HG02798 (cell line): Measurements from ENCODE around the gene KLHDC10.
"Not testable (repeated sequence)": the region's sequence is repeated elsewhere in the genome, so short reads cannot be mapped to it uniquely, and the experiment has no call there.

Experiments used
- ATAC-seq: cut with Tn5 transposase; IDR thresholded peaks from one replicate; pipeline ENCODE4 v1.9.1; 2021; ENCODE audit warnings: mild to moderate bottlenecking; ENCODE audit not compliant: unreplicated experiment, poor library complexity

The KLHDC10 gene

DNA sequence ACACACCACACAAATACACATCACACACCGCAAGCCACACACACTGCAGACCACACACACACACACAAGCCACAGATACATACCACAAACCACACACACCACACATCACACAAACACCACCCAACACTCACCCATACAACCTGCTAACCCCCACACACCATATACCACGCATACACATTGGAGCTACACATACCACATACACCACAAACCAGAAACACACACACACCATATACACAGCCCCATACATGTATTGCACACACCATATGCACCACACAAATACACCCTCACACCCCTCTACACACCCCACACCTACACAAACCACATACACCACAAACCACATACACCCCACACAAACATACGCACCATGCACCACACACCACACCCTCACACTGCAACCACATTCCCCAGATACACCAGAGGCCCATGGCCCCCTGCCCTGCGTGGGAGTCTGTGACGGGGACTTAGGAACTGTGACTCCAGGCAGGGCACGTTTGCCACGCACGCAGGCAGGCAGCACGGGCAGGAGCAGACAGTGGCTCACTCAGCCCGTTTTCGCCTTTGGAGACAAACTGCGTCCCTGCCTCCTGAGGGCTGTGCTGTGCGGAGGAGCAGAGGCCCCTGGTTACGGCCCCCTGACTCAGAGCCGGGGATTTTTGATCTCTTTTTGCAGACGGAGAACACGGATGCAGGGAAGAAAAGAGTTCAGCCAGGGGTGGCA is 82.3 kb downstream of the KLHDC10 start:
- ATAC-seq: no peak

GRCh38 chr7:130153211-130153908 is 83.0 kb downstream of the KLHDC10 start:
- ATAC-seq: no peak

DNA sequence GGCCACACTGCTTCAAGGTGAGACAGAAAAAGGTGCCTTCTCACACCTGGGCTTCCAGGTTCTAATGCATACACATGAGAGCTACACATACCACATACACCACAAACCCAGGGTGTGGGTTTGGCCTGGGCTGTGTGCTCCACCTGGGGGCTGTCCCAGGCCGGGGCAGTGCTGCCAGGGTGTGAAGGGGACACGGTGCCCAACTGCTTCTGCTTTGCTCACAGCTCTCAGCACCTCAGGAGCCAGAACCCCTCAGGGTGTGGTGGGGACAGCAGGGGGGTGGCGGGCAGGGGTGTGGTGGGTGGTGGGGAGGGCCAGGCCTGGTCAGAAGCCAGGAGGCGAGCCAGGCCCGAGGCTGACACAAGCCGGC is 83.8 kb downstream of the KLHDC10 start:
- ATAC-seq: no peak

DNA sequence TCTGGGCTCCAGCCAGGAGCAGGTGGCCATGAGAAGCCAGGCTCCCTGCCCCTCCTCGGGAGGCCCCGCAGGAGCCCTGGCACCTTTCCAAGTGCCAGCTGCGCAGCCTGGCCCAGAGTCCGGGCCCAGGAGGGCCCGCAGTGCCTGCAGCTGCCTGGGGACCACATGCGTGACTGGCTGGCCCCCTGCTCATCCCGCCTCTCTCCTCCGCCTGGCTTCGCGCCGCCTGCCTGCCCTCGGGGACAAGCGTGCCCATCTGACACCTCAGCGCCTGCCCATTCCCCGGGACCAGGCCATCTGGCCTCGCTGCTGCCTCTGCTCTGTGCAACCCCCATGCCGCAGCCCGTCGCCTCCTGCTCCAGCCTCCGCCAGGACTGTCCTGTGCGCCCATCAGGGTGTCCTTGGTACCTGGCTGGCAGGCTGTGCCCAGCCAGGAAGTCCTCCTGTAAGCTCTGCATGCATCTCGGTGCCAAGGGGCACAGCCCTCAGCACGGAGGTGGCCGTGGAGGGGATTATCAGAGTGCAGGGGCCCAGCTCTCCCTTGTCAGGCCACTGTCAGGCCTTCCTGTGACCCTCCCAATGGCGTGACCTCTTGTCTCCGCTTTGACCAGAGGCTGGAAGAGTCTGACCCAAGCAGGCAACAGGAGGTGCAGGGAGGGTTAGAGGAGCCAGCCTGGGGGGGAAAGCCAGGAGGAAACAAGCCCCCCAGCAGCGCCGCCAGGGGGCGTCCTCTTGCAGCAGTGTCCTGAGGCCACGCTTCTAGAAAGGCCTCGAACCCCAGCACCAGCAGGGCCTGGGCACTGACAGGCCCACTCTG is 84.4 kb downstream of the KLHDC10 start:
- ATAC-seq: no peak

- no peak for ATAC-seq
These were observed 85.8 kb downstream of the KLHDC10 start for GRCh38 chr7:130156140-130156539.

DNA sequence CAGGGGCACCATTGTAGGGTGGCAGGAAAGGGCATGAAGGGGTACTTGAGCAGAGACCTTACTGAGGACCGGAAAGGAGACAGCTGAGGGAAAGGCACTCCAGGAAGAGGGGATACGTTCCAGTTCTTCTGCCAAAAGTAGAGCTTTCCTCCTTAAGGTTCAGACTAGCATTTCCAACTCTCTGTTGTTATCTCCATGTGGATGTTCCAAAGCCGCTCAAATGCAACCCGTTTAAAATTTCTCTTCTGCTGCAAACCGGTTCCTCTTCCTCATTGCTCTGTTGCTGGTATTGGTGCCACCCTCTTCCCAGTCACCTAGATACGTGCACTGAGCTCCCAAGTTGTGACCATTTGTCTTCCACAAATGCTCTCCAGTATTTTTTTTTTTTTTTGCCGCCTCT is 87.4 kb downstream of the KLHDC10 start:
- no peak for ATAC-seq

DNA sequence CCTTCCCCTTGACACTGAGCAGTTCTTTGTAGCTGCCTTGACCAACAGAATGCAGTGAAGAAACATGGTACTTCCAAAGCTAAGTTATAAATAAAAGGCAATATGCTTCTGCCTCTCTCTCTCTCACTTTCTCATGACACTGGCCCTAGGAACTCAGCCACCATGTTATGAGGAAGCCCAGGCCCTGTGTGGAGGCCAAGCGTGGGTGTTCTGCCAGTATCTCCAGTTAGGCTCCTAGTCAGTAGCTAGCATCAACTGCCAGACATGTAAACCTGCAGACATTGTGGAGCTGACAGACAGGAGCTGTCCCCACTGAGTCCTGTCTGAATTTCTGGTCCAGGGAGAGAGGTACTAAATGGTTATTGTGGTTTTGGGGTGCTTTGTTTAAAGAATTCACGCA is 89.7 kb downstream of the KLHDC10 start:
- ATAC-seq: no peak

DNA sequence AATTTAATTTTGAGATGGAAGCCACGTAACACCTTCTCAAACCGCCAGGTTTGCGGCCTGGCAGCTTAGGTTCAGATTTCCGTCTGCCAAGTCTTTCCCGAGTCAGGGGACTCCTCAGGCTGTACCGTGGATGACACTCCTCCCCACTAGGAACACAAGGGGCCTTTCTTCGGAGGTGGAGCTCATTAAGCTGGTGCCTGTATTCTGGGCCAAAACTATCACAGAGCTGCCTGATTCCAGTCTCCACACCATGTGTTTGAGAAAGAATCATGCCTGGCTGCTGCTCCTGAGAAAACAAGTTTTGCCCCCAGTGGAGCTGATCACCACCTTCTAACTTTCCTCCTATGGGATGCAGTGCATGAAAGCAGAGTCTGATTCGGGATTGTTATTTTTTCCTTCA is 90.1 kb downstream of the KLHDC10 start:
- no peak for ATAC-seq

GRCh38 chr7:130162196-130162595 is 91.9 kb downstream of the KLHDC10 start:
- no peak for ATAC-seq

- no peak for ATAC-seq
These were observed 104.1 kb downstream of the KLHDC10 start for GRCh38 chr7:130174237-130174959.

DNA sequence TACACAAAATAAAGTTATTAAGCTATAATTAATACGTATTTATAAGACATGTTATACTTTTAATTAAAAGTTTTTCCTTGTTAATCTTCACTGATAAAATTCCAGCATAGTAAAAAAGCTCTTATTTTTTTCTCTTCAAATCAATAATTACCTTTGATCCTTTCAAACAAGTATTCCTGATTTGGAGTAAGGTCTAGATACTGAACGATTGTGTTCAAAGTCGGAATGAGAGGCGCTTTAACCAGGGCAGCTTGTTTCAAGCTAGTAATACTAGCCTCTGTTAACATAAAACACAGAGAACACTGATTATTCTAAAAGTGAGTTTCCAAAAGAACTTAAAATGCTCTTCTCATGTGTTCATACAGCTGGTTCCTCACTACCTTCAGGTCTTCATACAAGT is 107.9 kb downstream of the KLHDC10 start:
- ATAC-seq: no peak

- no peak for ATAC-seq
These were observed 109.3 kb downstream of the KLHDC10 start for GRCh38 chr7:130179631-130180030.

DNA sequence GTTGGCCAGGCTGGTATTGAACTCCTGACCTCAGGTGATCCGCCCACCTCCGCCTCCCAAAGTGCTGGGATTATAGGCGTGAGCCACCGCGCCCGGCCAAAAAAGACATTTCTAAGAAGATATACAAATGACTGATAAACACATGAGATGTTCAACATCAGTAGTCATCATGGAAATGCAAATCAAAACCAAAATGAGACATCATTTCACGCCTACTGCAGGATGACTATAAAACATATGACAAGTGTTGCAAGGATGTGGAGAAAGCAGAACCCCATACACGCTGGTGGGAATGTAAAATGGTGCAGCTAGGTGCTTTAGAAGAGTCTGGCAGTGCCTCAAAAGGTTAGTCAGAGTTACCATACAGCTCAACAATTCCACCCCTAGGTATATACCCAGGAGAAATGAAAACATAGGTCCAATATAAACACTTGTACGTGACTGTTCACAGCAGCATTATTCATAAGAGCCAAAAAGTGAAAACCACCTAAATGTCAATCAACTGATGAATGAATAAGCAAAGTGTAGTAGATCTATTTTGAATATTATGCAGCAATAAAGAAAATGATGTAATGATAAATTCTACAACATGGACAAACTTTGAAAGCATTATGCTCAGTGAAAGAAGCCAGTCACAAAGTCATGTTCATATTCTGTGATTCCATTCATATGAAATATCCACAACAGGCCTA is 110.4 kb downstream of the KLHDC10 start:
- no peak for ATAC-seq

- no peak for ATAC-seq
These were observed 110.9 kb downstream of the KLHDC10 start for GRCh38 chr7:130181263-130181605.

GRCh38 chr7:130182990-130183389 is 112.7 kb downstream of the KLHDC10 start:
- peak; percentile 88 for ATAC-seq

GRCh38 chr7:130184349-130184748 is 114.0 kb downstream of the KLHDC10 start:
- not testable (repeated sequence) for ATAC-seq
